Stomach (tissue), 19 donors: Measurements from ENCODE around the gene PAK1IP1. TPM values are rescaled to one million over a fixed set of nuclear protein-coding genes. Genes with fewer than 3 reads are reported as not detected.

Experiments used
- DNase-seq, 2 donors: peaks; one replicate each; pipeline versions ENCODE4 v3.0.0 to v3.0.0-alpha.2; 2013 to 2019
- H3K27ac ChIP-seq, 5 donors: fragments of 200-600 bp in 4 of 5; sonication (generic) in 4 of 5; one replicate each; pipeline ENCODE4 v1.5.1; 2013 to 2019; ENCODE audit warnings: mild to moderate bottlenecking in 1 of 5, moderate library complexity in 1 of 5
- H3K27me3 ChIP-seq, 3 donors: fragments of 200-600 bp; sonication (generic); one replicate each; pipeline ENCODE4 v1.5.1; 2017 to 2019; ENCODE audit warnings: mixed run types in 1 of 3
- H3K36me3 ChIP-seq, 4 donors: fragments of 200-600 bp; sonication (generic); 1 replicate in 3 of 4; 2 replicates in 1 of 4; pipeline ENCODE4 v1.5.1; 2016 to 2019
- H3K4me1 ChIP-seq, 4 donors: fragments of 200-600 bp; sonication (generic); one replicate each; pipeline ENCODE4 v1.5.1; 2016 to 2019
- H3K4me3 ChIP-seq, 4 donors: fragments of 200-600 bp; sonication (generic) in 3 of 4; one replicate each; pipeline ENCODE4 v1.5.1; 2016 to 2019; ENCODE audit warnings: mild to moderate bottlenecking in 1 of 4
- H3K9me3 ChIP-seq, 4 donors: fragments of 200-600 bp; sonication (generic); one replicate each; pipeline ENCODE4 v1.5.1; 2016 to 2019
- CTCF ChIP-seq, 7 experiments: fragments of 450-650 bp in 4 of 7; fragments of 200-600 bp in 3 of 7; sonication (generic) in 3 of 7; IDR thresholded peaks; one replicate each; pipeline ENCODE4 v1.5.1; 2016 to 2019; ENCODE audit warnings: antibody characterized with exemption in 7 of 7, control low read depth in 2 of 7, mild to moderate bottlenecking in 1 of 7
- EP300 ChIP-seq: sonication (generic); formaldehyde crosslinking; IDR thresholded peaks from one replicate; pipeline ENCODE4 v1.6.1; 2017; ENCODE audit warnings: antibody characterized with exemption
- POLR2A ChIP-seq, 4 donors: fragments of 450-650 bp; IDR thresholded peaks; one replicate each; pipeline ENCODE4 v1.6.1; 2016; ENCODE audit warnings: antibody characterized with exemption in 4 of 4, control low read depth in 2 of 4, mild to moderate bottlenecking in 1 of 4, moderate library complexity in 1 of 4
- POLR2AphosphoS5 ChIP-seq, 3 donors: sonication (generic); formaldehyde crosslinking; IDR thresholded peaks; one replicate each; pipeline ENCODE4 v1.6.1; 2016; ENCODE audit warnings: antibody characterized with exemption in 3 of 3
- WGBS, 5 donors: extraction: QIAGEN DNeasy Blood & Tissue Kit in 3 of 5; methylation state at CpG; one replicate each; pipeline versions ENCODE4 v1.1.5 to v1.1.7; 2013 to 2018; 5-methylcytosine and 5-hydroxymethylcytosine counted together
- intact Hi-C: fragments of 100-400 bp; cut with DNase I; formaldehyde crosslinking; loops from one replicate; pipeline ENCODE4 v1.15.1; 2023; ENCODE audit warnings: low total_unique reads
- long read RNA-seq, 10 donors: transcript quantifications; one replicate each; lab custom pipeline, GENCODE V29; 2026
- polyA plus RNA-seq, 3 donors: library from polyadenylated mRNA; stranded (reverse); fragments of 200-250 nt; gene quantifications; one replicate each; pipeline ENCODE4 v1.2.3, GENCODE V29; 2013
- total RNA-seq, 5 donors: library from RNA; depleted of rRNA; stranded (reverse); fragments of >200 nt; gene quantifications; one replicate each; pipeline versions ENCODE4 v1.1.0 to v1.2.3, GENCODE V29; 2014 to 2016
- donor health status: healthy with polysubstance abuse.
- donor health status: Bipolar disorder and iron deficiency.
- donor health status: healthy.

PAK1IP1 gene
- 10 to 100 TPM in 1 of 5 donors, 1 to 10 TPM in 3, not detected in 1; 1.3 to 12.3 (median 5.7) TPM for total RNA-seq
- 10 to 100 TPM; 11.2 to 13.9 (median 11.6) TPM for polyA plus RNA-seq
- long read RNA-seq, donor 1, partial matches to known transcripts: 0 of 1 reads
- long read RNA-seq, donor 1, other reads (novel, unspliced or antisense): 0 of 1 reads
- long read RNA-seq, donor 2, transcript PAK1IP1-201 (10 exons, 1,800 nt): major isoform, 6 of 6 reads
- long read RNA-seq, donor 2, partial matches to known transcripts: 0 of 6 reads
- long read RNA-seq, donor 2, other reads (novel, unspliced or antisense): 0 of 6 reads
- long read RNA-seq, donor 3, partial matches to known transcripts: 0 of 4 reads
- long read RNA-seq, donor 3, other reads (novel, unspliced or antisense): 0 of 4 reads
- long read RNA-seq, donor 4: 0 reads
- long read RNA-seq, donor 5, transcript PAK1IP1-201 (10 exons, 1,800 nt): major isoform, 8 of 8 reads
- long read RNA-seq, donor 5, partial matches to known transcripts: 0 of 8 reads
- long read RNA-seq, donor 5, other reads (novel, unspliced or antisense): 0 of 8 reads
- long read RNA-seq, donor 6, transcript PAK1IP1-201 (10 exons, 1,800 nt): major isoform, 15 of 15 reads
- long read RNA-seq, donor 6, partial matches to known transcripts: 0 of 15 reads
- long read RNA-seq, donor 6, other reads (novel, unspliced or antisense): 0 of 15 reads
- long read RNA-seq, donor 7, transcript PAK1IP1-201 (10 exons, 1,800 nt): major isoform, 7 of 7 reads
- long read RNA-seq, donor 7, partial matches to known transcripts: 0 of 7 reads
- long read RNA-seq, donor 7, other reads (novel, unspliced or antisense): 0 of 7 reads
- long read RNA-seq, donor 8, transcript PAK1IP1-201 (10 exons, 1,800 nt): major isoform, 7 of 7 reads
- long read RNA-seq, donor 8, partial matches to known transcripts: 0 of 7 reads
- long read RNA-seq, donor 8, other reads (novel, unspliced or antisense): 0 of 7 reads
- long read RNA-seq, donor 9, transcript PAK1IP1-201 (10 exons, 1,800 nt): major isoform, 5 of 5 reads
- long read RNA-seq, donor 9, partial matches to known transcripts: 0 of 5 reads
- long read RNA-seq, donor 9, other reads (novel, unspliced or antisense): 0 of 5 reads
- long read RNA-seq, donor 10, partial matches to known transcripts: 0 of 2 reads
- long read RNA-seq, donor 10, other reads (novel, unspliced or antisense): 0 of 2 reads

GRCh38 chr6:10694302-10695085, at the start of gene PAK1IP1, which contains the start of gene C6orf52:
PAK1IP1 (plus strand) TSS chr6:10694972; CDS start chr6:10694986, 14 bp downstream.
C6orf52 (minus strand) TSS chr6:10694616; CDS start chr6:10687550, 7,066 bp downstream.
- Histone ChIP-seq H3K9me3 (no peaks in the 10 kb centered on the region), H3K36me3 (peaks cover 0 to 26% (median 22%) of the 10 kb centered on the region in 4 donors), H3K4me3 (peak within 1 kb of the TSS; percentile 68 to 87 (median 82)), H3K27ac (peak within 1 kb of the TSS; percentile 75 to 96 (median 95)), H3K27me3 (no peaks in the 10 kb centered on the region), H3K4me1 (peaks cover 29 to 50% (median 39%) of the 10 kb centered on the region in 4 donors)
- DNase-seq: peak; percentile 93 to 98
- TF ChIP-seq POLR2A (IDR thresholded peaks at IDR 0.05): peak in 2 of 4 donors; percentile 84 to 89
- TF ChIP-seq EP300: no peak
- peak in 1 of 7 experiments; percentile 24 for TF ChIP-seq CTCF (IDR thresholded peaks at IDR 0.05)
- peak; percentile 86 to 97 (median 96) for TF ChIP-seq POLR2AphosphoS5 (IDR thresholded peaks at IDR 0.05)
- 0 to 1% (median 1%) methylated on average over 37 to 53 of the region's 53 CpGs for WGBS, 5 donors
- intact Hi-C loops: loop anchor here (10.0 kb wide), 1 partner anchor 190 kb away; no protein-coding TSS in a partner anchor

GRCh38 chr6:10655508-10656055, 39.2 kb upstream of the PAK1IP1 start:
- H3K27ac ChIP-seq: no peak overlapping the region
- H3K9me3 ChIP-seq: no peaks in the 10 kb centered on the region
- 68 to 78% (median 70%) methylated on average over 12 of the region's 12 CpGs for WGBS, 5 donors
- H3K4me3 ChIP-seq: no peak overlapping the region
- H3K27me3 ChIP-seq: no peaks in the 10 kb centered on the region
- peak in 1 of 2 donors; percentile 35 for DNase-seq
- no peaks in the 10 kb centered on the region for H3K36me3 ChIP-seq
- intact Hi-C loops: no loop called here
- peaks cover 0 to 7% (median 0%) of the 10 kb centered on the region in 4 donors for H3K4me1 ChIP-seq
- TF ChIP-seq EP300: no peak
- TF ChIP-seq CTCF (IDR thresholded peaks at IDR 0.05): no peak
- no peak for TF ChIP-seq POLR2AphosphoS5 (IDR thresholded peaks at IDR 0.05)
- no peak for TF ChIP-seq POLR2A (IDR thresholded peaks at IDR 0.05)

GRCh38 chr6:10658910-10659698, 35.7 kb upstream of the PAK1IP1 start:
- Histone ChIP-seq H3K36me3 (no peaks in the 10 kb centered on the region), H3K4me3 (peak overlapping the region; percentile 15 to 45 (median 38)), H3K4me1 (peaks cover 0 to 7% (median 0%) of the 10 kb centered on the region in 4 donors), H3K27me3 (no peaks in the 10 kb centered on the region), H3K27ac (peak overlapping the region in 2 of 5 donors; percentile 38 to 49), H3K9me3 (no peaks in the 10 kb centered on the region)
- TF ChIP-seq CTCF (IDR thresholded peaks at IDR 0.05): no peak
- no peak for TF ChIP-seq EP300
- TF ChIP-seq POLR2AphosphoS5 (IDR thresholded peaks at IDR 0.05): no peak
- TF ChIP-seq POLR2A (IDR thresholded peaks at IDR 0.05): no peak
- WGBS, 5 donors: 78 to 89% (median 83%) methylated on average over 24 of the region's 24 CpGs
- intact Hi-C loops: no loop called here
- no peak for DNase-seq
